ENCODE data around the gene GBP1.

The GBP1 gene

DNA sequence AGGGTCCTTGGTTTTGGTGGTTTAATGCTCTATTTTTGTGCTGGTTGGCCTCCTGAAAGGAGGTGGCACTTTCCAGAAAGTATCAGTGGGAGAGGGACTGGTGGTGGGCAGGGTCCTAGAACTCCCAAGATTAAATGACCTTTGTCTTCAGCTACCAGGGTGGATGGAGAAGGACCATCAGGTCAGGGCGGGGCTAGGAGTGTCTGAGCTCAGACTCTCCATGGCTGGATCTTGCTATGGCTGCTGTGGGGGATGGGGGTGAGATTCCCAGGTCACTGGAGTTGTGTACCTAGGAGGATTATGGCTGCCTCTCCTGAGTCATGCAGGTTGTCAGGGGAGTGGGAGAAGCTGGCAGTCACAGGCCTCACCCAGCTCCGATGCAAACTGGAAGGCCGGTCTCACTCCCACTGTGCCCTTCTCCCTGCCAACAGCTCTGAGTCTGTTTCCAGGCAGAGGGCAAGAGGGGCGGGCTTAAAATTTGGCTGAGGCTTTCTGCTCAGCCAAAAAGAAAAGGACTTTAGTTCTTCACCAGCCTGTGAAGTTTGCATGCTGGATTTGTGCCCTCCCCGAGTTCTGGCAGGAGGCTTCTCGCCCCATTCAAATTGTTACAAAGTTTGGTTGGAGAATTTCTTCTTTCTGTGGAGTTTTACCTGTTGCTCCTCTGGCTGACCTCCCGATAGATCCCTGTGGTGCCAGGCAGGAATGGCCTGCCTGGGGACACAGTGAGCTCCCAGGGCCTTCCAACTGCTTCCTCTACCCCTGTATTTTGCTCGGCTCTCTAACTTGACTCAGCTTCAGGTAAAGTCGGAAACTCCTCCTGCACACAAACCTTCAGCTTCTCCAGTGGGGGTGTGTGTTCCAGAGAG, 59.5 kb downstream of the GBP1 start:
- no peak for DNase-seq
